NCI-H2196 (cell line): ENCODE data around the gene GLG1.
"Not testable (repeated sequence)": the region's sequence is repeated elsewhere in the genome, so short reads cannot be mapped to it uniquely, and the experiment has no call there.

Source experiments
- DNase-seq: peaks from one replicate; lab custom pipeline; 2025; ENCODE audit not compliant: unreplicated experiment; lab: John Stamatoyannopoulos, UW

GLG1 gene

DNA sequence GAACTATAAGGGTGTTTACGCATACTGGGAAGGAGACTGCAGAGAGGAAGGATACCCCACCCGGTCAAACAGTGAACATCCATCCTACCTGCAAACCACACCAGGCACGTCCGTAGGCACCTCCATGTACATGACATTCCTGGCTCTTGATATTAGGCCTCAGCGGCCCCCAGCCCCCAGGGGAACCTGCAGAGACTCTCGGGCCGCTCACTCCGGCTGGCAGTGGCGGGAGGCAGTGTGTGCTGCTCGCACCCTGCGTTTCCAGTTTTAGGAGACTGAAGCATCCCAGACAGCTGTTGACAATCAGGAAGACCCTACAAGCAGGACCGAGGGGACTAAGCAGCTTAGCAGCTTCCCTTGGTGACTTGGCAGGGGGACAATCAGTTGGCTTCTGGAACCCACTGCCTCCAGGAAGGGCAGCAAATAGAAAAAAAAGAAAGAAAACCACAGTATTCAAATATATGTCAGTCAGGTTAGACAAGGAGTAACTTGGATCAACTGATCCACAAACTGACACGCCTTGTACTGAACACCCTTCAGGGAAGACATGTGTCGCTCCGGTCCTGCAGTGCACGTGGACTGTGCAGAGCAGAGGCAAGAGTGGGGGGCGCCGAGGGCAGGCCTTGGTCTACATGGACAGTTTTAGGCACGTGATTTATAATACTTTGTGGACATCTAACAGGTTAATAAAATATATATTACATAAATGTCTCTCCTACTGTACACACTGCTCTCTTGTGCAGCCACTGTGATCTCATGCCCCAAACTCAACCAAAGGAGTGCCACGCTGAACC, 155.8 kb downstream of the GLG1 start:
- no peak for DNase-seq

DNA sequence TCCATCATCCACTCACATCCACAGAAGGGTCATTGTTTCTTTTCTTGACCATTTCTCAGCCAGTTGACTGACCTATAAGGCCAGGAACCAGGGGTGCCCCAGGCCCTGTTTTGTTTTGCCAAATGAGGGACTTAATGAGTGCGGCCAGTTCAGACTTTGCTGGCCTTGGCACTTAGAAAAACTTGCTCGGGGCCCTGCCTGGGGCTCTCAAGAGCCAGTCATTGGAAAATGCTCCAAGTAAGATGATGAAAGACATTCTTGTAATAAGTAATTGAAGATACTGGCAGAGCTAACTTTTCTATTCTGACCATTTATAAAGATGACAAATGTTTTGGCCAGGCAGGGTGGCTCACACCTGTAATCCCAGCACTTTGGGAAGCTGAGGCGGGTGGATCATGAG, 156.7 kb downstream of the GLG1 start:
- no peak for DNase-seq

DNA sequence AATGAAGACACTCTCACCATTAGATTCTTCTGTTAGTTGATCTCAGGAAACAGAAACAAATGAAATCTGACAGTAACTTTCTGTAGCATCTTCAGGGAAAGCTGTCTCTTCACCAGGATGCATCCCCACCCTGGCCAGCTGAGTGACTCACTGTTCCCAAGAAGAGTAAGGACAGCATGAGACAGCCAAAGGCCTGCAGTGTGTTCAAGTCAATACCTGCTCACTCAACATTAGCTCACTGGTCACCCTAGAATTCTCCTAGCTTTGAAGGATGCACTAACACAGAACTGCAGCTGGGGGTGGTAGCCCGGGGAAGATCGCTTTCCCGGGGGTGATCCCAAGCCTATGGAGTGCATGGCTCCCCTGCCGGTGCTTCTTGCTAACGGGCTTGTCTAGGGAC, 157.4 kb downstream of the GLG1 start:
- no peak for DNase-seq

DNA sequence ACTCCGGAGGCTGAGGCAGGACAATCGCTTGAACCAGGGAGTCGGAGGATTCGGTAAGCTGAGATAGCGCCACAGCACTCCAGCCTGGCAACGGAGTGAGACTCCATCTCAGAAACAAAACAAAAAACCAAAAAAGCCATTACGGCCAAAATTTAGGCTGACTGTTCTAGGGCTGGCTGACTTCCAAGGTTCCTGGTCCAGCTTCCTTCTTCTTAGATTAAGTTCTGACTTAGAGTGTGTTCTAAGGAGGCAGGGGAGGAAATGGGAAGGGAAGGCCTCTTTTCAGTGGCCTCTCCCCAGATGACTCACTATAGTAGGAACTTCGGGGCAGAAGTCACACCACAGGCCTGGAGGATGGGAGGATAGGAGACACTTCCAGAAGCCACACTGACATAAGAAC, 157.9 kb downstream of the GLG1 start:
- no peak for DNase-seq

DNA sequence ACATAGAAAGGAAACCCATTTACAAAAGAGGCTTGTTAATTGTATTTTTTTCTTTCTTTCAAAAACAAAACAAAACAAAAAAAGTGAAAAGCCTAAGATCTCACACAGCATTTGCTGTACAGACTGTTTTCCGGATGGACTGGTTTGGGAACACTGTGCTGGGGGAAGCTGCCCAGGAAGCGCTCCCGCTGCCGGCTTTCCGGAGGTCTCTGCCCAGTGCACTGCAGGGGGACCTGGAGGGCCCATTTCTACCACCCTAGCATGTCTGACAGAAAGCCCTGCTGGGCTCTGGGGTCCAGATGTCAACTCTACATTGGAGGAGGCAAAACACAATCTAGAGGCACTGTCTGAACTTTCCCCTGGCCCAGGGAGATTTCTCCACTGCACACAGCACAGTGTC, 159.3 kb downstream of the GLG1 start:
- DNase-seq: no peak

DNA sequence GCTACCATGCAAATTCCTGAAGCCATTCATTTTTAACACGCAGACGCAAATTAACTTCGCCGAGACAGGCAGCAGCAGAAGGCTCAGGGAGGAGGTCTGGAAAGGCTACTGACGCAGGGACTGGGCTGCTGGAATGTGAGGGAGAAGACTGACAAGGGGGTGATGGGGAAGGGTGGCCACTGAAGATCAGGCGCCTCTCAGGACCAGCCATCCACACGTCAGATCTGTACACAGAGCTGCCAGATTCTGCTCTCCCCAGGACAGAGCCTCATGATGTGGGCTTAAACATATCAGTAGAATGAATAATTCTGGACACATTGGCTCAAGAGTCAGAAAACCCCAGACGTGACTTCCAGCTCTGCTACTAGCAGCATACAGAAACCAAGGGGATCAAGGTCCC, 160.0 kb downstream of the GLG1 start:
- DNase-seq: no peak

DNA sequence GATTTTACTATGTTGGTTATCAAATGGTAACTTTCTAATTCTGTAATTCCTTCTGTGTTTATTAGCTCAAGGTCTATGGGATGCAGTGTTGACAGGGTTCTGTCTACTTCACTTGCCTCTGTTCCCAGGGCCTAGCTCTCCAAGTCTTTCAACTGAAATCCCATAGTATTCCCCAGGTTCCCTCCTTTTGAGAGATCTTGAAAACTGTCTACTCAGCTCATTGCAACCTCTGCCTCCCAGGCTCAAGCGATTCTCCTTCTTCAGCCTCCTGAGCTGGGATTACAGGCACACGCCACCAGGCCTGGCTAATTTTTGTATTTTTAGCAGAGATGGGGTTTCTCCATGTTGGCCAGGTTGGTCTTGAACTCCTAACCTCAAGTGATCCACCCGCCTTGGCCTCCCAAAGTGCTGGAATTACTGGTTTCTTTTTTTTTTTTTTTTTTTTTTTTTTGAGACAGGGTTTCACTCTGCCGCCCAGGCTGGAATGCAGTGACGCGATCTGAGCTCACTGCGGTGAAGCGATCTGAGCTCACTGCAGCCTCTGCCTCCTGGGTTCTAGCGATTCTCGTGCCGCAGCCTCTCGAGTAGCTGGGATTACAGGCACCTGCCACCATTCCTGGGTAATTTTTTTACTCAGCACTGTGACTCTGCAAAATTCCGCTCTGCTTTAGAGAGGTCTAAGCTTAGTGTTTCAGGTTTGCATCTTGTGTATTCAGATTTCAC, 163.1 kb downstream of the GLG1 start:
- DNase-seq: not testable (repeated sequence)

DNA sequence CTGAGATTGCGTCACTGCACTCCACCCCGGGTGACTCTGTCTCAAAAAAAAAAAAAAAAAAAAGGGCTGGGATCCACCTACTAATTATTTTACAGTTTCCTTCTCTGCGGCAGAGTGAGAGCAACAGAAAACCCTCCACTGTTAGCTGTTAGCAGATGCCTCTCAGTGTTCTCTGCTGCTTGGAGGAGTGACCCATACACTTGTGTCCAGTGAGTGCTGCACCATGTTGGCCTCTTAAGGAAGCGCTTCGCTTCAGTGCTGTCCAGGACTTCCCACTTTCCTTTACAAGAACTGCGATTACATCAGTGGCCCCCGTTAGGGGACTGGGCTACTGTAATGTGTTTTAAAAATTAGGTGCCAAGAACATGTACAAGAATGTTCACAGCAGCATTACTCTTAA, 167.2 kb downstream of the GLG1 start:
- DNase-seq: no peak

DNA sequence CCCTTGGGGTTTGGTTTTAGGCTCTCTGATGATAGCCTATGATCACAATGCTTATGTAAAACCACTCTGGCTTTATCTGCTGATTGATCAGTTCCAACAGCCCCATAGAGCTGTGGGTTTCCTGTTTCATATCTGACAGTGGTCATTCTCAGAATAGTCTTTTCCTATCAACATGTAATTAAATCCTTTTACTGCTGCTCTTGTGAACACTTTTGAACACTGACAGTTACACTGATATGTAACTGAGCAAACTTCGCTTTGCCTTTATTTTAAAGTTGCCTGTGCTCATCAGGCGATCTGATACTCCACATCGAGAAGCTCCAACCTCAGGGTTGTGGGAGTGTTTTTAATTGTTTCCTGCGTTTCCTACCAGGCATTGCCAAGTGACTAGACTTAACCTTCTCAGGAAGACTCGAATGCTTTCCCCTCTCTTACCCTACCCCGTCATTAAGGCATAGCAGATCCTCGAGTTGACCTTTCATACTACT, 168.4 kb downstream of the GLG1 start:
- DNase-seq: no peak

DNA sequence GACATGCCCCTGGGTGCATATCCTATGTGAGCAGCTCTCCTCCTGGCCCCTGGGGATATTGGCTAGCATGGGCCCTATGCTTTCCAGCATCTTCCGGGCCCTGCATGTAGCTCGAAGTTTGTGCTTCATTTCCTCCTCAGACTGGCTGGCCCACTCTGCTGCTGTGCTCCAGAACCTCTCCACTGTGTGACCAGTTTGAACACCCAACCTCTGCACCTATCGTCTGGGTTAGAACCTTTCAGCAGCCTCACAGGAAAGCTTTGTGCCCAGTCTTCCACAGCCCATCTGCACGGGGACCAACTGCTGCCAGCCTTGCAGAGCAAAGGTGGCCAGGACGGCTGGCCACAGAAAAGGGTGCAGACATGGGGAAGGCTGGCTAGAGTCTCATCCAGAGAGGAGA, 175.4 kb downstream of the GLG1 start:
- DNase-seq: no peak

DNA sequence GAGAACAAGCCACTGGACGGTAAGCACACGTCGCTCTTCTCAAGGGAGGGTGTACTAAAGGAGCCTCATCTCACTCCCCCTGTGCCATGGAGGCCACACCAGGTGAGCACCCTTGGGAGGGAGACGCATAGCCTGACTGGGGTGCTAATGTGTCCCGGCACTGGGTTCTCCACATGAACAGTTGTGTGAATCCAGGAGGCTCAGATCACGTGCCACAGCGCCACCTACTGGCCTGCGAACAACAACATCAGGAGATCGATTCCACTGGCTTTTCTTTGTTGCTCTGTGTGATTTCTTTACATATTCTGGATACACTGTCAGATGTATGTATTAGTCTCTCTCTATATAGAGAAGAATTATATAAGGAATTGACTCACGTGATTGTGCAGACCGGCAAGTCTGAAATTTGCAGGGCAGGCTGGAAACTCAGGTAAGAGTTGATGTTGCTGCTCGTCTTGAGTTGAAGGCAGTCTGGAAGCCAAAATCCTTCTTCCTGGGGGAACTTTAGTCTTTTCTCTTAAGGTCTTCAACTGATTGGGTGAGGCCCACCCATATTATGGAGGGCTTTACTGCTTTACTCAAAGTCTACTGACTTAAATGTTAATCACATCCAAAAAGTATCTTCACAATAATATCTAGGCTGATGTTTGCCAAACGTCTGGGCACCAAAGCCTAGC, 176.7 kb downstream of the GLG1 start:
- DNase-seq: peak; percentile 2

DNA sequence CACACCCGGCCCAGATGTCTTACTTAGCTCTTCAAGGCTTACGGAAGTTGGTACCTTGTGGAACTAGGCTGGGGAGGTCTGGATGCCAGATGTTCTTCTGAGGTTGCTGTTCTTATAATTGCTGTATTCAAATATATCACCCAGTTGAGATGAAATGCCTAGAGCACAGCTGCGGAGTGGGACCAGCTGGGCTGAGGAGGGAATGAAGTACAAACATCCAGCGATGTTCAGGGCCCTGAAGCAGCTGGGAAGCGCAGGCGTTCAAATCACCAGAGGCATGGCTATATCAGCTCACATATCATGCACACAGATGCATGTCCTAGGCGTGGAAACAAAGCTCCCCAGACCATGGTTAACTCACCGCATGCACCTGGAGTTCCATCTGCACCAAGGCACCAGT, 178.4 kb downstream of the GLG1 start:
- DNase-seq: not testable (repeated sequence)

DNA sequence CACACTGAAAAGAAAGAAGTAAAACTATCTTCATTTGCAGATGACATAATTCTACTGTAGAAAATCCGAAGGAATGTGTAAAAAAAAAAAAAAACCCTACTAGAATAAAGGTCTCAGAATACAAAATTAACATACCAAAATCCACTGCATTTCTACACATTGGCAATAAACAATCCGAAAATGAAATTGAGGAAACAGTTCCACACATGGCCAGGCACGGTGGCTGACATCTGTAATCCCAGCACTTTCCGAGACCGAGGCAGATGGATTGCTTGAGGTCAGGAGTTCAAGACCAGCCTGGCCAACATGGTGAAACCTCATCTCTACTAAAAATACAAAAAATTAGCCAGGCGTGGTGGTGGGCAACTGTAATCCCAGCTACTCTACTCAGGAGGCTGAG, 181.2 kb downstream of the GLG1 start:
- not testable (repeated sequence) for DNase-seq

DNA sequence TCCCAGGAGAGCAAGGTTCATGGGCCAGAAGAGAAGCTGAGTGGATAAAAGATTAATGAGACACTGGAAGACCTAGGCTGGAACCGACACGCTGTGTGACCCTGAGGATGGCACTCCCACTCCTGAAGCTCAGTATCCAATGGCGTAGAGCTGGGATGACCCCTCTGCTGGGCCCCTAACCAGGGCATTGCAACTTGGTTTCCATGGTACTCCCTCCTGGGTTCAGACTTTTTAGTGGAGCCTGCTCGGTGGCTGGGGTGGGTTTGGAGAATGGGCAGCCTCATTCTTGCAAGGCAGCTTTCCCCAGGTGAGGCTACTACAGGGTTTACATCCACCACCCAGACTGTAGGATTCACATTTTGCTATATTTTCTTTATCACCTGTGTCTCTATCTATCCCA, 183.2 kb downstream of the GLG1 start:
- not testable (repeated sequence) for DNase-seq

DNA sequence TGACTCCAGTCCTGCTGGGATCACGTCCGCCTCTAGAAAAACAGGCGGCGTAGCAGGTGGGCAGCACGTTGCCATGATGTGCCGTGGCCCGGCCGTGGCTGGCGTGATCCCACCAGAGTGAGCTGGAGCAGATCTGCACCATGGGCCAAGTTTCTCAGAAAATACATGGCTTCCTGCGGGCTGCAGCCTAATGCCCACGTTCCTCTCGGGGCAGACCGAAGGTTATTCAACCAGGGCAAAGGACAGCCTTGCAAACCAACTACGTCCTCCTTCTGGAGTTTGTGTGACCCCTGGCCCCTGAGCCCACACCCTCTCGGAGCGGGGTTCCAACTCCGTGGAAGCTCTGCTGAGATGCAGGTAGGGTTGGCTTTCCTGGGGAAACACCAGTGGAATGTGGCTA, 184.8 kb downstream of the GLG1 start:
- DNase-seq: not testable (repeated sequence)

DNA sequence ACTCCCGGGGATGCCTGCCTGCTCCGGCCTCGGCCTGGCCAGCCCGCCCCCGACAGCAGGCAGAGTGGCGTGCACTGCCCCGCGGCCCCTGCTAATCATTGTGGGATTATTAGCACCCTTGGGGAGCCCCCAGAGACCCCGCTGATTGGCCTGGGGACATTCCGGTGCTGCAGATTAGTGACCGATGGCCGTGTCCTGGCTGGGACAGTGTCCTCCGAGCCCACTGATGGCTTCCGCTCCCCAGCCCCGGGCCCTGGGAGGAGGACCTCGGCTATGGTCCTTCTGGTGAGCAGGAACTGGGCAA, 185.5 kb downstream of the GLG1 start:
- not testable (repeated sequence) for DNase-seq

DNA sequence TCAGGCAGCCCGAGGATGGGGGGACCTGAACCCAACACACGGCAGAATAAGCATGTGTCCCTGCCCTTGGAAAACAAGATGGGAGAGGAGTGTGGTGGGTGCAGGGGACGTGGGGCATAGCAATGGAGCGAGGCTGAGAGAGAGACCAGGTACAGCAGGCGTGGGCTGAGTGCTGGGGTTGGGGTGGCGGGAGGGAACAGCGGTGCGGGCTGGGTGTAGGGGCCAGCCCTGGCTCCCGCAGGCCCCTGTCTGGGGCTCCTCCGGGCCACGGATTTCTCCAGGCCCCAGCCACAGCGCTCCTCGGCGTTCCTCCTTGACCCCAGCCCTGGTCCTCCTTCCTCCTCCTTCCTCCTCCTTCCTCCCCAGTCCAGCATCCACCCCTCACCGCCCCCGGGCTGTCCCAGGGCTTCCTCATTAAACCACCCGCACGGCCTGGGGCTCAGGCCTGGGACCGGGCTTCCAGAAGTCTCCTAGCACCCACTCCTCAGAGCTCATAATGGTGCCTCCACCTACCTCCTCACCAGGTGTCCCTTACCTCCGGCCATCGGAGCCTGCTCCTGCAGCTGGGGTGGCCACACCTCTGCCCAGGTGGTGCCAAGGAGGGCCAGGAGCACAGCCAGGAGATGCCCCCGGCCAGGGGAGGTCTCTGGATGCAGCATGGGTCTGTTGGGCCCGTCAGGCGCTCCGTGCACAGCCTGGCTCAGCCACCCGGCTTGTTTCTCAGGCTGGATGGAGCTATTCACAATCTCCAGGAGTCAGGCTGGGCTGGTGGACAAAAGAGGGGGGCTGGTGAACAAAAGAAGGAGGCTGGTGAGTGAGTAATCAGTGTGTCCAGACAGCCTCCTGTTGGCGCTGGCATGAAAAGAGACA, 186.1 kb downstream of the GLG1 start, which contains the start of gene CLEC18B:
Gene CLEC18B (minus strand): TSS at position 867 of the 870 bp plus-strand sequence. CDS start 208 bp downstream, at position 659.
- not testable (repeated sequence) for DNase-seq

DNA sequence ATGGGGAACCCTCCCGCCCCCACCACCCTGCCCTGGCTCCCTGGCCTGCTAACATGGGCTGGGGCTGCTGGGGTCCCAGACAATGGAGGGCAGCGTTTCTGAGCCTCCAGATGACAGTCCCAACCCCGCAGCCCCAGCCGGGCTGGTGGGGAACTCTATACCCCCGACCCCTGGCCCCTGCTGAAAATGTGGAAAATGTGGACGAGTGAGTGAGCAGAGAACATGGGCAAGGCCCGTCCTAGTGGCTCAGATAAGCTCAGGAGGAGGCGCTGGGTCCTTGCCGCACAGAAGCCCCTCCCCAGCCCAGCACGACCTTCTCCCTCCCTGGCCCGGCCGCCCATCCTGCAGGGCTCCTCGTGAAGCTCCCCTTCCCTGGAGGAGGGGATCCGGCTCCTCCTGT, 187.1 kb downstream of the GLG1 start:
- DNase-seq: not testable (repeated sequence)

DNA sequence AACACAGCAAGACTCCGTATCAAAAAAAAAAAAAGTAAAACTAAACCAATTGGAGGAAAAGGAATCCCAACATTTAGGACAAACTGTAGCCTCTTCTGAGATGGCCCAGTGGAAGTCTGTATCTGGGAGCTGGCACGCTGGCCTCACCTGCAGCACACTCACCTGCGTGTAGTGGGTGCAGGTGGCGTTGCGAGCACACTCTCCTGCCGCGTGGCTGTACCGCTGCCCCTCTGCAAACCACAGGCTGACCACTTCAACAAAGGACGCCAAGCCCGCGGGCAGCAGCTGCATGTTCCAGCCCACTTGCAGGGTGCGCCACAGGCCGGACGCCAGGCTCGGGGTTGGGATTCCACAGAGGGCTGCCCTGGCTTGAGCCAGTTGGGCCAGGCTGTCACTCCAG, 189.0 kb downstream of the GLG1 start:
- not testable (repeated sequence) for DNase-seq

DNA sequence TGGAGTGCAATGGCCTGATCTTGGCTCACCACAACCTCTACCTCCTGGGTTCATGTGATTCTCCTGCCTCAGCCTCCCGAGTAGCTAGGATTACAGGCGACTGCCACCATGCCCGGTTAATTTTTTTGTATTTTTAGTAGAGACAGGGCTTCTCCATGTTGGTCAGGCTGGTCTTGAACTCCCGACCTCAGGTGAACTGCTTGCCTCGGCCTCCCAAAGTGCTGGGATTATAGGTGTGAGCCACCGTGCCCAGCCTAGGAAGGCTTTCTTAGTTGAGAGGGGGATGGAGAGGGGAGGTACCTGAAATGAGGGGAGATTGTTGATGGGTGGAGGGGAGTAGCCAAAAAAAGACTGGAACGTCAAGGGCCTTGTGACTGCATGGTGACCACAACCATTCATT, 193.0 kb downstream of the GLG1 start:
- not testable (repeated sequence) for DNase-seq

DNA sequence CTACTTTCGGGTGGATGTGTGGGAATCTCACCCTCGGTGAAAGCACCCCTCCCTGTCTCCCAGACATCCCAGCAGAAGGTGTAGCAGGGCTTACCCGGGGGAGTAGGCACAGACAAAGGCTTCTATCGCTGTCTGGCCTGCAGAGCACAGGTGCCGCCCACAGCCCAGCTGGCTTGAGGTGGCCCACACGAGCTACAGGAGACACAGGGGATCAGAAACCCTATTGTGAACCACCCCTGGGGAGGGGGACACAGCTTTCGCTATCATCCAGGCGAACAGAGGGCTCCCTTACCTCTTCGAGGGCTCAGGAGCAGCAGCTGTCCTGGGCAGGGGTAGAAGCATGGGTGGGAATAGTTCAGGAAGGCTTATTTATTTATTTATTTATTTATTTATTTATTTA, 193.4 kb downstream of the GLG1 start:
- DNase-seq: not testable (repeated sequence)
